Measurements from ENCODE around the gene SAP30BP. TPM values are rescaled to one million over a fixed set of nuclear protein-coding genes. Genes with fewer than 3 reads are reported as not detected.

Gene SAP30BP
- total RNA-seq, 1 donor from 2014 or later = 58.6 TPM

- Histone ChIP-seq H3K27me3 (ENCODE audit: control insufficient read depth, insufficient read depth, low read length) (no peaks in the 10 kb centered on the region), H3K36me3 (ENCODE audit: control insufficient read depth, insufficient read depth, low read length) (no peaks in the 10 kb centered on the region), H3K4me3 (ENCODE audit: low read depth, low read length) (peak overlapping the region; percentile 91)
- DNase-seq (ENCODE audit: low read depth) = no peak
- no peak for TF ChIP-seq CTCF (IDR thresholded peaks at IDR 0.05; ENCODE audit: insufficient read depth, low read length, poor library complexity, severe bottlenecking)
Observed at GRCh38 chr17:75665981-75666380, 1.2 kb upstream of the SAP30BP start.

GRCh38 chr17:75667825-75668224 lies 687 bp downstream of the SAP30BP start:
- Histone ChIP-seq H3K27me3 (ENCODE audit: control insufficient read depth, insufficient read depth, low read length) (no peaks in the 10 kb centered on the region), H3K4me3 (ENCODE audit: low read depth, low read length) (peak overlapping the region; percentile 91), H3K36me3 (ENCODE audit: control insufficient read depth, insufficient read depth, low read length) (no peaks in the 10 kb centered on the region)
- no peak for TF ChIP-seq CTCF (IDR thresholded peaks at IDR 0.05; ENCODE audit: insufficient read depth, low read length, poor library complexity, severe bottlenecking)
- no peak for DNase-seq (ENCODE audit: low read depth)

DNA sequence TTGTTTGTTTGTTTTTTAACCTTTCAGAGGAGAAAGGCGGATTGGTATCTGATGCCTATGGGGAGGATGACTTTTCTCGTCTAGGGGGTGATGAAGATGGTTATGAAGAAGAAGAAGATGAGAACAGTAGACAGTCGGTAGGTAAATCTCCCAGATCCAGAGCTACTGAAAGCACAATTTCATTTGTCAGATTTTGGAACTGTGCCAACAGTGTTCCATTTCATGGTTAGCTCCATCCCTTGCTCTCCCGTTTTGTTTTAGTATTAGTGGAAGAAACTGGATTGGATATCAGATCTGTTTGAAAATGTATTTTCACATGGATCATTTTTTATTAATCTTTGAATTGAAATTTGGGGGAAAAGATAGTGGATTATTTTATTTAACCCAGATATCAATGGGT lies 1.4 kb downstream of the SAP30BP start:
- Histone ChIP-seq H3K4me3 (ENCODE audit: low read depth, low read length) (no peak overlapping the region), H3K36me3 (ENCODE audit: control insufficient read depth, insufficient read depth, low read length) (no peaks in the 10 kb centered on the region), H3K27me3 (ENCODE audit: control insufficient read depth, insufficient read depth, low read length) (no peaks in the 10 kb centered on the region)
- no peak for DNase-seq (ENCODE audit: low read depth)
- TF ChIP-seq CTCF (IDR thresholded peaks at IDR 0.05; ENCODE audit: insufficient read depth, low read length, poor library complexity, severe bottlenecking) = no peak

GRCh38 chr17:75670868-75671267 lies 3.7 kb downstream of the SAP30BP start:
- Histone ChIP-seq H3K36me3 (ENCODE audit: control insufficient read depth, insufficient read depth, low read length) (no peaks in the 10 kb centered on the region), H3K4me3 (ENCODE audit: low read depth, low read length) (no peak overlapping the region), H3K27me3 (ENCODE audit: control insufficient read depth, insufficient read depth, low read length) (no peaks in the 10 kb centered on the region)
- no peak for TF ChIP-seq CTCF (IDR thresholded peaks at IDR 0.05; ENCODE audit: insufficient read depth, low read length, poor library complexity, severe bottlenecking)
- no peak for DNase-seq (ENCODE audit: low read depth)

DNA sequence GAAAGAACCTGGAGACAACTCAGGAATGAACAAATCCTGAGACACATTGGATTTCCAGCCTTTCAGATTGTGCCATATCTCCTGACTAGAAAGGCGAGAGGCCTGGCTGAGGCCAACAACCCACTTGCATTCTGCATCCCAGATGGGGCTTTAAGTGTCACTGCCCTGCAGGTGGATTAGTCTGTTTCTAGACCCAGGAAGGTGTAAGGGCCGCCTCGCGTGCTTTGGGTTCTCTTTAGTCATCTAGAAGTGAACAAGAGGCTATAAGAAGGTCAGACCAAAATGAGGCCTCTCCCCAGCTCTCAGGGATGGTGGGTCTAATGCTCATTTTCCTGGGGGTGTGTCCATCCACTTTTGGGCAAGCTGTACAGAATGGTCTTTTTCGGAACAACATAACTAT lies 4.9 kb downstream of the SAP30BP start:
- H3K36me3 ChIP-seq (ENCODE audit: control insufficient read depth, insufficient read depth, low read length) = no peaks in the 10 kb centered on the region
- no peak for TF ChIP-seq CTCF (IDR thresholded peaks at IDR 0.05; ENCODE audit: insufficient read depth, low read length, poor library complexity, severe bottlenecking)
- no peak for DNase-seq (ENCODE audit: low read depth)
- H3K27me3 ChIP-seq (ENCODE audit: control insufficient read depth, insufficient read depth, low read length) = no peaks in the 10 kb centered on the region
- no peak overlapping the region for H3K4me3 ChIP-seq (ENCODE audit: low read depth, low read length)

DNA sequence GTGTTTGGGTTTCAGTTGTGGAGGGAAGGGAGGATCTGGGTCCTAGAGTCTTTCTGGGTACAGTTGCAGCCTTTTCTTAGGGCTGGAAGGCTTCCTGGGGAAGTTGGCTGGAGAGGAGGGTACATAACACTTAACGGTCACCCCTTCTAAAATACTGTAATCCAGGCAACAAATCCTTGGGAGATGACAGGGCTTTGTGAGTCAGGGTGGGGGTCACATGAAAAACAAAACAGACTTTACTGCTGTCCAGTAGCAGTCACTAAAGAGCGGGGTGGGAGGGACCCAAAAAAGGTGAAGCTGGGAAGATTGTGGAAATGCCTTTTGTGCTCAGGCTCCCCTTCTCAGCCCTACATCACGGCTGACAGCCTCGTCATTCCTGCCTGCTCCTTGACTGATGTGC lies 6.3 kb downstream of the SAP30BP start:
- no peaks in the 10 kb centered on the region for H3K27me3 ChIP-seq (ENCODE audit: control insufficient read depth, insufficient read depth, low read length)
- no peak for DNase-seq (ENCODE audit: low read depth)
- H3K36me3 ChIP-seq (ENCODE audit: control insufficient read depth, insufficient read depth, low read length) = no peaks in the 10 kb centered on the region
- no peak for TF ChIP-seq CTCF (IDR thresholded peaks at IDR 0.05; ENCODE audit: insufficient read depth, low read length, poor library complexity, severe bottlenecking)
- H3K4me3 ChIP-seq (ENCODE audit: low read depth, low read length) = no peak overlapping the region

All from kidney epithelial cell (primary cell).